ENCODE measurements around the gene GRM7. TPM values are rescaled to one million over a fixed set of nuclear protein-coding genes. Genes with fewer than 3 reads are reported as not detected.

Gene GRM7
- total RNA-seq, 1 experiment from 2014 or later: 0.28 TPM

- no peak for TF ChIP-seq CTCF (conservative IDR thresholded peaks at IDR 0.05)
- Histone ChIP-seq H3K23me2 (ENCODE audit: insufficient read length, low read depth, low read length, poor library complexity, severe bottlenecking) (no peaks in the 10 kb centered on the region), H3K27me3 (ENCODE audit: insufficient read depth, low read length) (no peaks in the 10 kb centered on the region), H2AFZ (ENCODE audit: low read length) (no peak overlapping the region), H3K9ac (ENCODE audit: extremely low read depth, insufficient read length, low read length) (no peak overlapping the region), H4K5ac (ENCODE audit: insufficient read length, low read depth, low read length) (no peak overlapping the region), H2BK12ac (ENCODE audit: insufficient read length, low read depth, low read length) (no peak overlapping the region), H3K4me2 (ENCODE audit: insufficient read depth, insufficient read length, low read length) (no peak overlapping the region), H4K8ac (replicated peaks; ENCODE audit: insufficient read length, low read depth, low read length) (no peak overlapping the region), H4K20me1 (ENCODE audit: control insufficient read depth, insufficient read depth, insufficient read length) (no peaks in the 10 kb centered on the region), H3K14ac (ENCODE audit: insufficient read depth, low read length) (no peak overlapping the region), H3K4ac (ENCODE audit: low read depth, low read length) (no peak overlapping the region), H2BK120ac (ENCODE audit: low read depth, low read length, poor library complexity, severe bottlenecking) (no peak overlapping the region), H3T11ph (ENCODE audit: low read length) (no peak overlapping the region), H2BK5ac (ENCODE audit: insufficient read length, low read length) (no peak overlapping the region), H3K9me3 (ENCODE audit: control insufficient read depth, low read depth, low read length) (no peaks in the 10 kb centered on the region), H3K4me1 (ENCODE audit: insufficient read depth, low read length) (peaks cover 3% of the 10 kb centered on the region; the same call in 1 of the 2 replicates), H3K79me2 (ENCODE audit: insufficient read depth, low read length) (no peaks in the 10 kb centered on the region), H3K18ac (ENCODE audit: insufficient read length, low read depth, low read length) (no peak overlapping the region), H3K56ac (ENCODE audit: insufficient read length, low read depth, low read length) (no peak overlapping the region), H2AK5ac (ENCODE audit: insufficient read length, low read length) (no peak overlapping the region), H3K27ac (ENCODE audit: insufficient read length, low read depth, low read length) (no peak overlapping the region), H3K23ac (ENCODE audit: insufficient read length, low read depth, low read length) (no peak overlapping the region), H2BK15ac (ENCODE audit: low read depth, low read length) (no peak overlapping the region), H3K79me1 (ENCODE audit: insufficient read depth, low read depth, low read length, poor library complexity, severe bottlenecking) (no peaks in the 10 kb centered on the region), H4K91ac (ENCODE audit: insufficient read length, low read depth, low read length) (no peak overlapping the region), H2BK20ac (ENCODE audit: low read depth, low read length, poor library complexity, severe bottlenecking) (no peak overlapping the region)
- Mint-ChIP-seq H3K36me3 (ENCODE audit: insufficient read depth in 1 of 3, low read depth in 3 of 3) (peaks cover 0 to 6% (median 0%) of the 10 kb centered on the region in 3 experiments; a peak in 2 of 7 replicates), H3K9me3 (peaks cover 2 to 6% of the 10 kb centered on the region in 2 experiments; a peak in 3 of 5 replicates), H3K4me3 (no peak overlapping the region), H3K27me3 (ENCODE audit: low read depth) (no peaks in the 10 kb centered on the region), H3K4me1 (peaks cover 6 to 16% of the 10 kb centered on the region in 2 experiments), H3K27ac (no peak overlapping the region)
- DNase-seq: no peak
- no CpG with 5 or more reads among the region's 1 CpG for WGBS (ENCODE audit: extremely low coverage, insufficient read length, low lambda C conversion rate)
Measured at GRCh38 chr3:7305561-7305960, 444.6 kb downstream of the GRM7 start.
